ENCODE results near the gene OR2B6. TPM values are rescaled to one million over a fixed set of nuclear protein-coding genes. Genes with fewer than 3 reads are reported as not detected.

Gene OR2B6
- polyA plus RNA-seq (2011; rRNA removed) = 0.59 and 0.85 TPM in 2 replicates
- polyA plus RNA-seq (2012; cell fraction: cytosol; rRNA removed) = 0.05 TPM in 1 of 2 replicates, not detected in the other
- polyA plus RNA-seq (2012; cell fraction: nucleus; rRNA removed) = 0.78 and 1.2 TPM in 2 replicates
- 0.11 to 0.24 TPM (median 0.18 TPM) in 3 replicates for polyA plus RNA-seq (2017; fragmentation: RNase III; extraction: RNeasy Plus Mini Kit Qiagen cat#74134 plus additional on column Dnase treatment)
- polyA minus RNA-seq (2011; rRNA and poly(A)+ RNA removed) = 0.58 and 1.2 TPM in 2 replicates

DNA sequence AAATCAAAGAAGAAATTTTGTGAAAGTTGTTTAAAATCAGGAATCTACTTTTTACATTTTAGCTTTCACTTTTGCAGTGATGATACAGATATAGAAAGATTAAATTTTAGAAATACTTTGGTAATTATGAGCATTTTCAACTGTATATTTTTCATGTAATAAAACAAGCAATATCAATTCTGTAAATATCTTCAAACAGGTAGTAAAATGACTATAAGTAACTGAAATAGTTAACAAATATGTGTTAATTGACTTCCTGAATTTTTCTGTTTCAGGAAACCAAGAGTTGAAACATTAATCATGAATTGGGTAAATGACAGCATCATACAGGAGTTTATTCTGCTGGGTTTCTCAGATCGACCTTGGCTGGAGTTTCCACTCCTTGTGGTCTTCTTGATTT is at the start of gene OR2B6:
Gene OR2B6 (plus strand): TSS at position 301 of the 400 bp plus-strand sequence. CDS start 0 bp downstream, at position 301.
- FAIRE-seq = no peak
- no peak for TF ChIP-seq TFCP2L1 (CRISPR knock-in tag; IDR thresholded peaks at IDR 0.05)

DNA sequence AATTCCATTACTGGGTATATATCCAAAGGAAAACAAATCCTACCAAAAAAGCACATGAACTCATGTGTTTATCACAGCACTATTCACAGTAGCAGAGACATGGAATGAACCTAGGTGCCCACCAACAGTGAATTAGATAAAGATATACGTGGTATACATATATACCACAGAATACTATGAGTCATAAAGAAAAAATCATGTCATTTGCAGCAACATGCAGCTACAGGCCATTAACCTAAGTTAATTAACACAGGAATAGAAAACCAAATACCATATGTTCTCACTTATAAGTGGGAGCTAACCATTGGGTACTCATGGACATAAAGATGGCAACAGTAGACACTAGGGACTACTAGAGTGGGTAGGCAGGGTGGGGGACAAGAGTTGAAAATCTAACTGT is 49.0 kb upstream of the OR2B6 start:
- Histone ChIP-seq H3K9me3 (no peaks in the 10 kb centered on the region), H3K27ac (no peak overlapping the region), H3K4me2 (no peak overlapping the region), H3K4me1 (no peaks in the 10 kb centered on the region), H3K4me3 (no peak overlapping the region)
- WGBS (ENCODE audit: missing lambda C conversion rate) = 19% methylated on average over 1 of the region's 1 CpG
- FAIRE-seq = no peak
- DNase-seq (ENCODE audit: low read depth in 1 of 2, low spot score in 1 of 2) = no peak
- ChIA-PET POLR2A (no interaction called here), CTCF (interaction anchor here (0.8 kb wide), 1 partner anchor 13 kb away, joined by 3 read pairs; no protein-coding TSS in a partner anchor)
- TF ChIP-seq ESRRA (IDR thresholded peaks at IDR 0.05; ENCODE audit: borderline replicate concordance, low read length) = no peak
- TF ChIP-seq FOSL2 (IDR thresholded peaks at IDR 0.05) = no peak
- TF ChIP-seq FOSL2 (CRISPR knock-in tag; IDR thresholded peaks at IDR 0.05) = 0 out of 2 replicates have a peak, but pooled peaks have one; percentile 7
- no peak for ATAC-seq

More for the DNA sequence above, at the start of gene OR2B6:
- no peak within 1 kb of the TSS for H3K4me3 ChIP-seq
- no peak for ATAC-seq
- H3K4me1 ChIP-seq = no peaks in the 10 kb centered on the region
- DNase-seq (ENCODE audit: low read depth in 1 of 2, low spot score in 1 of 2) = no peak
- POLR2A ChIA-PET = no interaction called here
- no peak within 1 kb of the TSS for H3K27ac ChIP-seq
- no peaks in the 10 kb centered on the region for H3K9me3 ChIP-seq
- 11% methylated on average over 1 of the region's 1 CpG for WGBS (ENCODE audit: missing lambda C conversion rate)
- CTCF ChIA-PET = interaction anchor here (0.6 kb wide), 1 partner anchor 824 kb away, joined by 3 read pairs; no protein-coding TSS in a partner anchor
- H3K4me2 ChIP-seq = no peak within 1 kb of the TSS

DNA sequence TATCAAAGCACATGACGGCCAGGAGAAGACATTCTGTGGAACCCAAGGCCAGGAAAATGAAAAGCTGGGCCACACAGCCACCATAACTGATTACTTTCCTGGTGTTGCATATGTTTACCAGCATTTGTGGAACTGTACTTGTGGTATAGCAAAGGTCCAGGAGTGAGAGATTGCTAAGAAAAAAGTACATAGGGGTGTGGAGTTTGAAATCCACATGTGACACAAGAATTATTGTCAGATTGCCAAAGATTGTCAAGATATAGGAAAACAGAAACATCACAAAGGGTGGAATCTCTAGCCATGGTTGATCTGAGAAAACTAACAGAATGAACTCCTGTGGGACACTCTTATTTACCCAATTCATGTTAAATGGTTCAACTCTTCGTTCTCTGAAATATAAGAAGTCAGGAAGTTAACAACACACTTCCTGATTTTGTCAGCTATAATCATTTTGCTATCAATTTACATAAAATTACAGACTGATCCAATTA is 45.0 kb upstream of the OR2B6 start, which contains the start of gene OR2B2:
Gene OR2B2 (minus strand): TSS at position 441 of the 491 bp plus-strand sequence. CDS start 77 bp downstream, at position 364.
- 79% methylated on average over 2 of the region's 2 CpGs for WGBS (ENCODE audit: missing lambda C conversion rate)
- Histone ChIP-seq H3K9me3 (no peaks in the 10 kb centered on the region), H3K27ac (no peak within 1 kb of the TSS), H3K4me2 (no peak within 1 kb of the TSS), H3K4me3 (no peak within 1 kb of the TSS), H3K4me1 (no peaks in the 10 kb centered on the region)
- FAIRE-seq (no peak), ATAC-seq (no peak), DNase-seq (ENCODE audit: low read depth in 1 of 2, low spot score in 1 of 2) (no peak)
- TF ChIP-seq NFE2L2 (conservative IDR thresholded peaks at IDR 0.05; ENCODE audit: low read length) = no peak
- no peak for TF ChIP-seq JUNB (IDR thresholded peaks at IDR 0.05)
- no peak for TF ChIP-seq HOXA7 (CRISPR knock-in tag; IDR thresholded peaks at IDR 0.05)
- TF ChIP-seq CHD4 (IDR thresholded peaks at IDR 0.05; ENCODE audit: borderline replicate concordance) = no peak
- no peak for TF ChIP-seq SMC3 (IDR thresholded peaks at IDR 0.05)
- TF ChIP-seq HOXB5 (CRISPR knock-in tag; IDR thresholded peaks at IDR 0.05) = no peak
- TF ChIP-seq HMGXB4 (CRISPR knock-in tag; IDR thresholded peaks at IDR 0.05; ENCODE audit: borderline replicate concordance) = no peak
- TF ChIP-seq NPAS2 (CRISPR knock-in tag; IDR thresholded peaks at IDR 0.05; ENCODE audit: borderline replicate concordance) = no peak
- no peak for TF ChIP-seq ELK1 (IDR thresholded peaks at IDR 0.05; ENCODE audit: low read depth, low read length)
- TF ChIP-seq CBX8 (IDR thresholded peaks at IDR 0.05) = no peak
- no peak for TF ChIP-seq RFX5 (IDR thresholded peaks at IDR 0.05)
- TF ChIP-seq CBX2 (IDR thresholded peaks at IDR 0.05; ENCODE audit: borderline replicate concordance, low read depth) = no peak
- TF ChIP-seq MAFK (IDR thresholded peaks at IDR 0.05; ENCODE audit: partially characterized antibody) = no peak
- TF ChIP-seq MYC (IDR thresholded peaks at IDR 0.05; ENCODE audit: borderline replicate concordance, low read length) = no peak
- no peak for TF ChIP-seq FOXS1 (CRISPR knock-in tag; IDR thresholded peaks at IDR 0.05)
- no peak for TF ChIP-seq E2F6 (IDR thresholded peaks at IDR 0.05; ENCODE audit: borderline replicate concordance, low read depth)
- TF ChIP-seq CEBPB (IDR thresholded peaks at IDR 0.05) = no peak
- TF ChIP-seq FOSB (CRISPR knock-in tag; IDR thresholded peaks at IDR 0.05) = no peak
- no peak for TF ChIP-seq EHF (CRISPR knock-in tag; IDR thresholded peaks at IDR 0.05)
- no peak for TF ChIP-seq TFCP2L1 (CRISPR knock-in tag; IDR thresholded peaks at IDR 0.05)
- ChIA-PET CTCF (no interaction called here), POLR2A (no interaction called here)

Measured in A549 (cell line).